IPS-18c (cell line): ENCODE data around the gene PRND.
"Not testable (repeated sequence)": the region's sequence is repeated elsewhere in the genome, so short reads cannot be mapped to it uniquely, and the experiment has no call there.

ENCODE experiments used
- H3K4me3 ChIP-seq: 2 replicates; pipeline ENCODE4 v1.7.0; 2013; ENCODE audit warnings: low read depth, mild to moderate bottlenecking, low read length, moderate library complexity; ENCODE audit not compliant: insufficient read depth
- H3K9me3 ChIP-seq: one replicate; pipeline ENCODE4 v1.6.1; 2013; ENCODE audit warnings: mild to moderate bottlenecking, low read length, moderate library complexity; ENCODE audit not compliant: control insufficient read depth, insufficient read depth

The PRND gene

GRCh38 chr20:4723553-4723952 is 1.8 kb downstream of the PRND start:
- not testable (repeated sequence) for H3K4me3 ChIP-seq, H3K9me3 ChIP-seq

GRCh38 chr20:4724459-4725262 is 3.0 kb downstream of the PRND start:
- Histone ChIP-seq H3K4me3 (no peak overlapping the region), H3K9me3 (no peaks in the 10 kb centered on the region)

- H3K4me3 ChIP-seq: no peak overlapping the region
- H3K9me3 ChIP-seq: no peaks in the 10 kb centered on the region
Observed at GRCh38 chr20:4725263-4725550, 3.5 kb downstream of the PRND start.

GRCh38 chr20:4726710-4727397 is 5.1 kb downstream of the PRND start:
- Histone ChIP-seq H3K4me3 (no peak overlapping the region), H3K9me3 (no peaks in the 10 kb centered on the region)

GRCh38 chr20:4728120-4728760 is 6.5 kb downstream of the PRND start:
- no peak overlapping the region for H3K4me3 ChIP-seq

GRCh38 chr20:4729265-4729664 is 7.6 kb downstream of the PRND start:
- Histone ChIP-seq H3K4me3 (no peak overlapping the region), H3K9me3 (peaks cover 3% of the 10 kb centered on the region)

More at GRCh38 chr20:4728120-4728760, 6.5 kb downstream of the PRND start:
- peaks cover 3% of the 10 kb centered on the region for H3K9me3 ChIP-seq

GRCh38 chr20:4730780-4731179 is 9.1 kb downstream of the PRND start:
- Histone ChIP-seq H3K4me3 (no peak overlapping the region), H3K9me3 (peaks cover 3% of the 10 kb centered on the region)

- peaks cover 3% of the 10 kb centered on the region for H3K9me3 ChIP-seq
- H3K4me3 ChIP-seq: no peak overlapping the region
Observed at GRCh38 chr20:4736875-4737274, 15.2 kb downstream of the PRND start.

- Histone ChIP-seq H3K9me3 (peaks cover 2% of the 10 kb centered on the region), H3K4me3 (no peak overlapping the region)
Observed at GRCh38 chr20:4737857-4738627, 16.3 kb downstream of the PRND start.

- H3K4me3 ChIP-seq: no peak overlapping the region
- no peaks in the 10 kb centered on the region for H3K9me3 ChIP-seq
Observed at GRCh38 chr20:4740774-4741431, 19.2 kb downstream of the PRND start.

GRCh38 chr20:4748847-4749246 is 27.1 kb downstream of the PRND start:
- Histone ChIP-seq H3K9me3 (peaks cover 2% of the 10 kb centered on the region), H3K4me3 (no peak overlapping the region)

GRCh38 chr20:4749326-4749725 is 27.6 kb downstream of the PRND start:
- no peak overlapping the region for H3K4me3 ChIP-seq
- peaks cover 2% of the 10 kb centered on the region for H3K9me3 ChIP-seq

GRCh38 chr20:4750381-4750780 is 28.7 kb downstream of the PRND start:
- no peak overlapping the region for H3K4me3 ChIP-seq
- peaks cover 2% of the 10 kb centered on the region for H3K9me3 ChIP-seq

GRCh38 chr20:4759100-4759884 is 37.6 kb downstream of the PRND start:
- not testable (repeated sequence) for H3K9me3 ChIP-seq, H3K4me3 ChIP-seq

GRCh38 chr20:4763261-4763660 is 41.6 kb downstream of the PRND start:
- H3K4me3 ChIP-seq: no peak overlapping the region
- H3K9me3 ChIP-seq: no peaks in the 10 kb centered on the region

GRCh38 chr20:4763723-4764510 is 42.2 kb downstream of the PRND start:
- H3K9me3 ChIP-seq: no peaks in the 10 kb centered on the region
- no peak overlapping the region for H3K4me3 ChIP-seq
